ENCODE data around the gene LRFN5. TPM values are rescaled to one million over a fixed set of nuclear protein-coding genes. Genes with fewer than 3 reads are reported as not detected.

The LRFN5 gene
- polyA plus RNA-seq, 3 donors = not detected

- peaks cover 0 to 3% (median 0%) of the 10 kb centered on the region in 3 donors for H3K27me3 Mint-ChIP-seq (ENCODE audit: low read depth in 3 of 3)
- H3K27ac Mint-ChIP-seq = no peak overlapping the region
- no peak for DNase-seq
- no peak overlapping the region for H3K4me3 ChIP-seq (replicated peaks in 1 of 3; ENCODE audit: low read depth in 2 of 3, low read length in 3 of 3)
- H2AFZ ChIP-seq (ENCODE audit: insufficient read depth, low read depth, low read length, poor library complexity, severe bottlenecking) = no peak overlapping the region
- H3K4me1 Mint-ChIP-seq = no peaks in the 10 kb centered on the region
- no peak overlapping the region for H3K4me3 Mint-ChIP-seq
- H3K36me3 Mint-ChIP-seq = no peaks in the 10 kb centered on the region
- no peaks in the 10 kb centered on the region for H4K20me1 ChIP-seq (ENCODE audit: insufficient read depth, low read length)
- H3K9me3 Mint-ChIP-seq = peaks cover 0 to 4% (median 2%) of the 10 kb centered on the region in 7 donors
- no peak overlapping the region for H3K4me2 ChIP-seq (replicated peaks; ENCODE audit: extremely low read depth, low read length, poor library complexity, severe bottlenecking)
- H3K9ac ChIP-seq (ENCODE audit: insufficient read depth, low read length, poor library complexity, severe bottlenecking) = no peak overlapping the region
- no peaks in the 10 kb centered on the region for H3K36me3 ChIP-seq (replicated peaks in 1 of 2; ENCODE audit: control insufficient read depth in 1 of 2, insufficient read depth in 2 of 2, low read length in 2 of 2)
- no peak for TF ChIP-seq CTCF (IDR thresholded peaks at IDR 0.05)
- WGBS (ENCODE audit: insufficient coverage) = no CpG with 5 or more reads among the region's 2 CpGs
- H3K9me3 ChIP-seq (replicated peaks in 1 of 2; ENCODE audit: control insufficient read depth in 1 of 2, insufficient read depth in 1 of 2, low read length in 2 of 2) = peaks cover 0 to 3% of the 10 kb centered on the region in 2 donors
- H3K79me2 ChIP-seq (ENCODE audit: insufficient read depth, low read length) = no peaks in the 10 kb centered on the region
- no peaks in the 10 kb centered on the region for H3K27me3 ChIP-seq (ENCODE audit: control insufficient read depth in 2 of 2, insufficient read depth in 2 of 2, low read length in 2 of 2)
- H3K27ac ChIP-seq (ENCODE audit: low read depth in 1 of 2, low read length in 2 of 2) = no peak overlapping the region
- intact Hi-C loops (cut with micrococcal nuclease) = no loop called here
- no peaks in the 10 kb centered on the region for H3K4me1 ChIP-seq (ENCODE audit: control insufficient read depth in 1 of 2, insufficient read depth in 2 of 2, low read length in 2 of 2)
Observed at GRCh38 chr14:41859336-41859735, 252.7 kb downstream of the LRFN5 start.

- intact Hi-C loops (cut with micrococcal nuclease) = no loop called here
- Histone ChIP-seq H3K27me3 (ENCODE audit: control insufficient read depth in 2 of 2, insufficient read depth in 2 of 2, low read length in 2 of 2) (no peaks in the 10 kb centered on the region), H3K9me3 (replicated peaks in 1 of 2; ENCODE audit: control insufficient read depth in 1 of 2, insufficient read depth in 1 of 2, low read length in 2 of 2) (peaks cover 0 to 3% of the 10 kb centered on the region in 2 donors), H3K4me3 (replicated peaks in 1 of 3; ENCODE audit: low read depth in 2 of 3, low read length in 3 of 3) (no peak overlapping the region), H2AFZ (ENCODE audit: insufficient read depth, low read depth, low read length, poor library complexity, severe bottlenecking) (no peak overlapping the region), H3K4me2 (replicated peaks; ENCODE audit: extremely low read depth, low read length, poor library complexity, severe bottlenecking) (no peak overlapping the region), H3K36me3 (replicated peaks in 1 of 2; ENCODE audit: control insufficient read depth in 1 of 2, insufficient read depth in 2 of 2, low read length in 2 of 2) (no peaks in the 10 kb centered on the region), H3K79me2 (ENCODE audit: insufficient read depth, low read length) (no peaks in the 10 kb centered on the region), H3K9ac (ENCODE audit: insufficient read depth, low read length, poor library complexity, severe bottlenecking) (no peak overlapping the region), H3K4me1 (ENCODE audit: control insufficient read depth in 1 of 2, insufficient read depth in 2 of 2, low read length in 2 of 2) (no peaks in the 10 kb centered on the region), H4K20me1 (ENCODE audit: insufficient read depth, low read length) (no peaks in the 10 kb centered on the region), H3K27ac (ENCODE audit: low read depth in 1 of 2, low read length in 2 of 2) (no peak overlapping the region)
- peaks cover 0 to 4% (median 2%) of the 10 kb centered on the region in 7 donors for H3K9me3 Mint-ChIP-seq
- no peaks in the 10 kb centered on the region for H3K36me3 Mint-ChIP-seq
- no peak for DNase-seq
- H3K27me3 Mint-ChIP-seq (ENCODE audit: low read depth in 3 of 3) = peaks cover 0 to 3% (median 0%) of the 10 kb centered on the region in 3 donors
- H3K4me3 Mint-ChIP-seq = no peak overlapping the region
- no peak for TF ChIP-seq CTCF (IDR thresholded peaks at IDR 0.05)
- no peaks in the 10 kb centered on the region for H3K4me1 Mint-ChIP-seq
- no CpG with 5 or more reads among the region's 1 CpG for WGBS (ENCODE audit: insufficient coverage)
- no peak overlapping the region for H3K27ac Mint-ChIP-seq
Observed at GRCh38 chr14:41860586-41860985, 253.9 kb downstream of the LRFN5 start.
